MM.1S (cell line): ENCODE measurements around the gene PERCC1.

Source experiments
- DNase-seq: peaks from one replicate; pipeline ENCODE4 v3.0.0-alpha.2; 2015
- H2AFZ ChIP-seq: fragments of 300-600 bp; sonication (generic); 2 replicates; pipeline ENCODE4 v1.6.0; 2016; ENCODE audit warnings: antibody characterized with exemption, low read length
- H3F3A ChIP-seq: fragments of 300-600 bp; sonication (generic); 2 replicates; pipeline ENCODE4 v1.6.1; 2016; ENCODE audit warnings: mild to moderate bottlenecking, antibody characterized with exemption, low read length, moderate library complexity, mixed read lengths; ENCODE audit not compliant: insufficient read depth
- H3K27ac ChIP-seq: fragments of 300-600 bp; sonication (generic); 2 replicates; pipeline ENCODE4 v1.5.1; 2016; ENCODE audit warnings: mild to moderate bottlenecking, low read length
- H3K27me3 ChIP-seq: fragments of 300-600 bp; sonication (generic); replicated peaks from 2 replicates; pipeline ENCODE4 v1.6.0; 2016; ENCODE audit warnings: low read length; ENCODE audit not compliant: insufficient read depth
- H3K36me3 ChIP-seq: fragments of 300-600 bp; sonication (generic); replicated peaks from 2 replicates; pipeline ENCODE4 v1.6.1; 2016; ENCODE audit warnings: mild to moderate bottlenecking, low read length, mixed read lengths; ENCODE audit not compliant: insufficient read depth
- H3K4me1 ChIP-seq: fragments of 300-600 bp; sonication (generic); 2 replicates; pipeline ENCODE4 v1.6.1; 2016; ENCODE audit warnings: low read length, mixed read lengths
- H3K4me2 ChIP-seq: fragments of 300-600 bp; sonication (generic); 2 replicates; pipeline ENCODE4 v1.6.0; 2016; ENCODE audit warnings: low read depth, low read length
- H3K4me3 ChIP-seq: fragments of 300-600 bp; sonication (generic); 2 replicates; pipeline ENCODE4 v1.5.1; 2016; ENCODE audit warnings: low read length, mixed read lengths
- H3K79me2 ChIP-seq: fragments of 300-600 bp; sonication (generic); 2 replicates; pipeline ENCODE4 v1.6.1; 2016; ENCODE audit warnings: mixed run types, low read length, mixed read lengths
- H3K9ac ChIP-seq: fragments of 300-600 bp; sonication (generic); 2 replicates; pipeline ENCODE4 v1.6.1; 2016; ENCODE audit warnings: low read length, mixed read lengths
- H3K9me2 ChIP-seq: fragments of 300-600 bp; sonication (generic); replicated peaks from 2 replicates; pipeline ENCODE4 v1.6.1; 2016; ENCODE audit warnings: mild to moderate bottlenecking, low read length, mixed read lengths; ENCODE audit not compliant: insufficient read depth
- H3K9me3 ChIP-seq: fragments of 300-600 bp; sonication (generic); replicated peaks from 2 replicates; pipeline ENCODE4 v1.6.1; 2016; ENCODE audit warnings: mild to moderate bottlenecking, low read length, mixed read lengths; ENCODE audit not compliant: insufficient read depth
- H4K20me1 ChIP-seq: fragments of 300-600 bp; sonication (generic); 2 replicates; pipeline ENCODE4 v1.6.1; 2016; ENCODE audit warnings: mild to moderate bottlenecking, low read length, moderate library complexity, mixed read lengths; ENCODE audit not compliant: insufficient read depth
- CTCF ChIP-seq: fragments of 300-600 bp; sonication (generic); IDR thresholded peaks from 2 replicates; pipeline ENCODE4 v1.5.1; 2016; ENCODE audit warnings: antibody characterized with exemption, low read length, mixed read lengths
- EZH2 ChIP-seq: fragments of 300-600 bp; sonication (generic); optimal IDR thresholded peaks from 2 replicates; pipeline ENCODE3; 2017; ENCODE audit warnings: low read depth, mild to moderate bottlenecking, antibody characterized with exemption, low read length, mixed read lengths
- EZH2phosphoT487 ChIP-seq: fragments of 300-600 bp; sonication (generic); IDR thresholded peaks from 2 replicates; pipeline ENCODE4 v1.6.1; 2018; ENCODE audit warnings: antibody characterized with exemption, low read length

Gene PERCC1

GRCh38 chr16:1470481-1471251 lies 39.8 kb downstream of the PERCC1 start:
- Histone ChIP-seq H3K9me2 (no peaks in the 10 kb centered on the region), H3K4me3 (no peak overlapping the region), H3F3A (no peaks in the 10 kb centered on the region), H3K4me1 (no peaks in the 10 kb centered on the region), H3K9ac (no peak overlapping the region), H3K79me2 (peaks cover 67% of the 10 kb centered on the region), H2AFZ (no peak overlapping the region), H3K4me2 (no peak overlapping the region), H3K27me3 (no peaks in the 10 kb centered on the region), H3K9me3 (no peaks in the 10 kb centered on the region), H4K20me1 (no peaks in the 10 kb centered on the region), H3K36me3 (no peaks in the 10 kb centered on the region), H3K27ac (no peak overlapping the region)
- TF ChIP-seq EZH2 (no peak), CTCF (no peak), EZH2phosphoT487 (no peak)
- no peak for DNase-seq

- no peak overlapping the region for H2AFZ ChIP-seq
- H3K27me3 ChIP-seq: no peaks in the 10 kb centered on the region
- no peaks in the 10 kb centered on the region for H3K9me3 ChIP-seq
- TF ChIP-seq EZH2phosphoT487 (no peak), EZH2 (no peak), CTCF (no peak)
- H3K79me2 ChIP-seq: peaks cover 60% of the 10 kb centered on the region
- H3K4me3 ChIP-seq: no peak overlapping the region
- H3K27ac ChIP-seq: no peak overlapping the region
- H3K9ac ChIP-seq: no peak overlapping the region
- DNase-seq: no peak
- no peaks in the 10 kb centered on the region for H3K36me3 ChIP-seq
- H4K20me1 ChIP-seq: no peaks in the 10 kb centered on the region
- H3F3A ChIP-seq: no peaks in the 10 kb centered on the region
- no peaks in the 10 kb centered on the region for H3K9me2 ChIP-seq
- no peak overlapping the region for H3K4me2 ChIP-seq
- H3K4me1 ChIP-seq: no peaks in the 10 kb centered on the region
Measured at GRCh38 chr16:1471569-1472194, 40.8 kb downstream of the PERCC1 start.

- TF ChIP-seq CTCF: no peak
- TF ChIP-seq EZH2: no peak
- no peak for TF ChIP-seq EZH2phosphoT487
- H3K4me2 ChIP-seq: no peak overlapping the region
- DNase-seq: no peak
- no peak overlapping the region for H3K27ac ChIP-seq
- H2AFZ ChIP-seq: no peak overlapping the region
- H3K27me3 ChIP-seq: no peaks in the 10 kb centered on the region
- no peaks in the 10 kb centered on the region for H3K9me2 ChIP-seq
- peaks cover 49% of the 10 kb centered on the region for H3K79me2 ChIP-seq
- H3K36me3 ChIP-seq: no peaks in the 10 kb centered on the region
- no peaks in the 10 kb centered on the region for H3F3A ChIP-seq
- H3K4me1 ChIP-seq: no peaks in the 10 kb centered on the region
- H3K9me3 ChIP-seq: no peaks in the 10 kb centered on the region
- no peak overlapping the region for H3K9ac ChIP-seq
- H4K20me1 ChIP-seq: no peaks in the 10 kb centered on the region
- no peak overlapping the region for H3K4me3 ChIP-seq
Measured at GRCh38 chr16:1472974-1473373, 42.1 kb downstream of the PERCC1 start.
